Upper lobe of left lung (tissue), 6 donors: ENCODE measurements around the gene PCDHAC2. TPM values are rescaled to one million over a fixed set of nuclear protein-coding genes. Genes with fewer than 3 reads are reported as not detected.

ENCODE experiments used
- ATAC-seq, 2 donors: fragments of 200-7000 bp; cut with Tn5 transposase; one replicate each; pipeline ENCODE4 v1.9.1; 2022; ENCODE audit warnings: mild to moderate bottlenecking in 2 of 2, moderate library complexity in 2 of 2; ENCODE audit not compliant: low FRiP score in 2 of 2
- DNase-seq, 2 donors: peaks; one replicate each; pipeline ENCODE4 v3.0.0-alpha.2; 2019 to 2020
- H3K27ac ChIP-seq, 4 donors: fragments of 200-600 bp; sonication (generic); one replicate each; pipeline ENCODE4 v1.5.1; 2016 to 2019
- H3K27me3 ChIP-seq, 4 donors: fragments of 200-600 bp; sonication (generic); one replicate each; pipeline ENCODE4 v1.5.1; 2017 to 2019
- H3K36me3 ChIP-seq, 4 donors: fragments of 200-600 bp; sonication (generic); one replicate each; pipeline ENCODE4 v1.5.1; 2016 to 2019
- H3K4me1 ChIP-seq, 4 donors: fragments of 200-600 bp; sonication (generic); one replicate each; pipeline ENCODE4 v1.5.1; 2018 to 2019
- H3K4me3 ChIP-seq, 4 donors: fragments of 200-600 bp; sonication (generic); one replicate each; pipeline ENCODE4 v1.5.1; 2017 to 2019; ENCODE audit warnings: mild to moderate bottlenecking in 2 of 4, moderate library complexity in 1 of 4
- H3K9me3 ChIP-seq, 4 donors: fragments of 200-600 bp; sonication (generic); one replicate each; pipeline ENCODE4 v1.5.1; 2018 to 2019
- CTCF ChIP-seq, 6 experiments: fragments of 450-650 bp in 4 of 6; fragments of 200-600 bp in 2 of 6; sonication (generic) in 2 of 6; IDR thresholded peaks; one replicate each; pipeline ENCODE4 v1.5.1; 2016 to 2019; ENCODE audit warnings: antibody characterized with exemption in 6 of 6
- EP300 ChIP-seq, 4 donors: sonication (generic); formaldehyde crosslinking; IDR thresholded peaks; one replicate each; pipeline ENCODE4 v1.5.1; 2017; ENCODE audit warnings: antibody characterized with exemption in 4 of 4, control low read depth in 2 of 4
- POLR2A ChIP-seq, 4 donors: fragments of 450-650 bp; IDR thresholded peaks; one replicate each; pipeline ENCODE4 v1.5.1; 2016 to 2017; ENCODE audit warnings: antibody characterized with exemption in 4 of 4, mild to moderate bottlenecking in 2 of 4
- POLR2AphosphoS5 ChIP-seq, 2 donors: sonication (generic); formaldehyde crosslinking; IDR thresholded peaks; one replicate each; pipeline ENCODE4 v1.5.1; 2017; ENCODE audit warnings: antibody characterized with exemption in 2 of 2
- WGBS, 2 donors: methylation state at CpG; one replicate each; pipeline ENCODE4 v1.1.5; 2017 to 2018; 5-methylcytosine and 5-hydroxymethylcytosine counted together
- small RNA-seq, 4 donors: library from RNA; depleted of rRNA; stranded (forward); fragments of <200 nt; gene quantifications; one replicate each; pipeline ENCODE3, GENCODE V24; 2016
- total RNA-seq, 6 donors: library from RNA; depleted of rRNA in 4 of 6; stranded (reverse); fragments of >200 nt in 4 of 6; gene quantifications; one replicate each; pipeline versions ENCODE4 v1.1.0 to v1.2.1, GENCODE V29; 2016 to 2021
- donor health status: DM: no; HTN: no; CAD: no; lungs with moderate emphysema.
- donor health status: DM: no; HTN: yes; CAD: no; lungs with severe emphysema.

PCDHAC2 gene
- total RNA-seq, 6 donors from 2014 or later, result 5.4 to 23.0 (median 10.6) TPM

- Histone ChIP-seq H3K9me3 (no peaks in the 10 kb centered on the region), H3K4me3 (no peak overlapping the region), H3K36me3 (no peaks in the 10 kb centered on the region), H3K27ac (no peak overlapping the region), H3K4me1 (peaks cover 0 to 12% (median 3%) of the 10 kb centered on the region in 4 donors), H3K27me3 (no peaks in the 10 kb centered on the region)
- ATAC-seq (no peak), DNase-seq (no peak)
- TF ChIP-seq CTCF (IDR thresholded peaks at IDR 0.05), result no peak
- no peak for TF ChIP-seq POLR2AphosphoS5 (IDR thresholded peaks at IDR 0.05)
- no peak for TF ChIP-seq EP300 (IDR thresholded peaks at IDR 0.05)
- no peak for TF ChIP-seq POLR2A (IDR thresholded peaks at IDR 0.05)
These were observed 41.5 kb downstream of the PCDHAC2 start for GRCh38 chr5:141007791-141008190.

DNA sequence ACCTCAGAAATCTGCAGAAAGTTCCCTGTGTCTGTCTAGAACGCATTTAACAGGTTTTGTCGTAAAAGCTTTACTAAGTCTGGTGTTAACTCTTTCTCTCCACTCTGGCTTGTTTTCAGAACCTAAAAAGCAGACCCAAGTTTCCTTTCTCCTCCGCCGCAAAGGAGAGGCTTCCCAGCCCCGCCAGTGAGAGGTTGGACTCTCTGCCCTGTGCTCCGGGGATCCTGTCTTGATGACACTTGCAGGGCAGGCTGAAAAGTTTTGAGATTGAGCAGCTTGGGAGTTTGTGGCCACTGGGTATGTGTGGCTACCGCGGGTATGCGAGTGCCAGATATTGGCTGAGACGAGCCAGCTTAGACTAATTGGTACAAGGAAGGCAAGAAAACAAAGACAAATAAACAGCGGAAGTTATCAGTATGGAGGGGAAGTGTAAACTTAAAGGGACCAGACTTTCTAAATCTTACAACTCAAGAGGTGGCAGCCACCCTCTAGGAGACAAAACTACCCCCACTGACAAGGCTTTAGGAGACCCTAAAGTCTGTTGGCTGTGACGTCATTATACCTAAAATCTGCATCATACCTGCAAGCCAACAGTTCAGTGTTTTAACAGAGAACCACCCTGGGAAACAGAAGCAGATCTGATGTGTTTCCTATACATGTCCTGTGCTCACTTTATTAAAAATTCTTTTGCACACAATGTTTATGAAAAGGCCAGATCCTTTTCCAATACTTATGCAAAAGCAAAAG lies 43.9 kb downstream of the PCDHAC2 start:
- ATAC-seq (no peak), DNase-seq (no peak)
- 52 to 53% methylated on average over 12 of the region's 12 CpGs for WGBS, 2 donors
- no peaks in the 10 kb centered on the region for H3K4me1 ChIP-seq
- H3K36me3 ChIP-seq, result no peaks in the 10 kb centered on the region
- H3K27ac ChIP-seq, result no peak overlapping the region
- no peaks in the 10 kb centered on the region for H3K27me3 ChIP-seq
- TF ChIP-seq CTCF (IDR thresholded peaks at IDR 0.05), result no peak
- no peak for TF ChIP-seq POLR2A (IDR thresholded peaks at IDR 0.05)
- no peak for TF ChIP-seq EP300 (IDR thresholded peaks at IDR 0.05)
- TF ChIP-seq POLR2AphosphoS5 (IDR thresholded peaks at IDR 0.05), result no peak
- no peak overlapping the region for H3K4me3 ChIP-seq
- no peaks in the 10 kb centered on the region for H3K9me3 ChIP-seq

DNA sequence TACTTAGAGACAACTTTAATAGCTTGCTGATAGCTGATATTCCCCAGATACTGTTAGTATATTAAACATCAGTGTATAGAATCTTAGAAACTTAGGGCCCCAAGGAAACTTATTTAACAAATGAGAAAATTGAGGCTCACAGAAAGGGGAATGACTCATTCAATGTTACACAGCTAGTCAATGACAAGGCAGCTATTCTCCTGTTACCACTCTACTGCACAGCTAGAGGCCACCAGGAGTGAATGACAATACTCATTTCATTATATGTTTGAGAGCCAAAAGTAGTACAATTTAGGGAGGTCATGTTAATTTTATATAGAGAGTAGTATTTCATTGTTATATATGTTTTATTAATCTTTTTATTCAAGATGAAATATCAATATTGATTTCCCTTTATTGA lies 51.7 kb downstream of the PCDHAC2 start:
- DNase-seq, result no peak
- H3K27ac ChIP-seq, result no peak overlapping the region

More for the DNA sequence above, 51.7 kb downstream of the PCDHAC2 start:
- no peak overlapping the region for H3K4me3 ChIP-seq
- ATAC-seq, result no peak
- H3K36me3 ChIP-seq, result no peaks in the 10 kb centered on the region
- no peaks in the 10 kb centered on the region for H3K27me3 ChIP-seq
- no peaks in the 10 kb centered on the region for H3K9me3 ChIP-seq
- H3K4me1 ChIP-seq, result no peaks in the 10 kb centered on the region
- TF ChIP-seq POLR2A (IDR thresholded peaks at IDR 0.05), result no peak
- no peak for TF ChIP-seq CTCF (IDR thresholded peaks at IDR 0.05)
- no peak for TF ChIP-seq POLR2AphosphoS5 (IDR thresholded peaks at IDR 0.05)
- no peak for TF ChIP-seq EP300 (IDR thresholded peaks at IDR 0.05)

Small RNA genes within 50 kb of the gene (small RNA-seq; reads per million reads assigned to genes)
- gene AC010223.1, result 0 reads per million in 4 donors

Other genes starting within 250 kb of the PCDHAC2 start
- gene PCDHA1, start 180.3 kb upstream of the PCDHAC2 start, total RNA-seq, result under 1 TPM in 1 of 6 donors, not detected in 5; 0.13 TPM
- under 1 TPM in 3 of 6 donors, not detected in 3; 0.13 to 0.78 (median 0.30) TPM for gene PCDHA2, start 171.6 kb upstream of the PCDHAC2 start, total RNA-seq
- gene PCDHA3, start 165.4 kb upstream of the PCDHAC2 start, total RNA-seq, result 1 to 10 TPM in 4 of 6 donors, under 1 TPM in 2; 0.61 to 1.6 (median 1.0) TPM
- gene PCDHA4, start 159.4 kb upstream of the PCDHAC2 start, total RNA-seq, result 1 to 10 TPM; 1.4 to 4.2 (median 2.0) TPM
- 1 to 10 TPM in 3 of 6 donors, under 1 TPM in 3; 0.15 to 1.4 (median 0.72) TPM for gene PCDHA5, start 144.9 kb upstream of the PCDHAC2 start, total RNA-seq
- gene PCDHA6, start 138.5 kb upstream of the PCDHAC2 start, total RNA-seq, result 1 to 10 TPM in 2 of 6 donors, under 1 TPM in 4; 0.44 to 2.1 (median 0.63) TPM
- gene PCDHA7, start 132.2 kb upstream of the PCDHAC2 start, total RNA-seq, result 1 to 10 TPM in 1 of 6 donors, under 1 TPM in 5; 0.46 to 3.1 (median 0.57) TPM
- gene PCDHA8, start 125.3 kb upstream of the PCDHAC2 start, total RNA-seq, result 1 to 10 TPM in 2 of 6 donors, under 1 TPM in 4; 0.23 to 2.1 (median 0.55) TPM
- gene PCDHA9, start 118.1 kb upstream of the PCDHAC2 start, total RNA-seq, result 1 to 10 TPM in 2 of 6 donors, under 1 TPM in 4; 0.11 to 1.2 (median 0.28) TPM
- gene PCDHA10, start 110.6 kb upstream of the PCDHAC2 start, total RNA-seq, result 1 to 10 TPM in 5 of 6 donors, under 1 TPM in 1; 0.30 to 7.6 (median 2.2) TPM
- gene PCDHA11, start 97.5 kb upstream of the PCDHAC2 start, total RNA-seq, result 1 to 10 TPM in 4 of 6 donors, under 1 TPM in 2; 0.61 to 5.2 (median 1.9) TPM
- 10 to 100 TPM in 2 of 6 donors, 1 to 10 TPM in 4; 3.3 to 12.1 (median 7.3) TPM for gene PCDHA12, start 91.2 kb upstream of the PCDHAC2 start, total RNA-seq
- 1 to 10 TPM in 4 of 6 donors, under 1 TPM in 2; 0.44 to 5.2 (median 1.2) TPM for gene PCDHA13, start 84.4 kb upstream of the PCDHAC2 start, total RNA-seq
- gene PCDHAC1, start 40.2 kb upstream of the PCDHAC2 start, total RNA-seq, result 1 to 10 TPM; 3.9 to 7.6 (median 5.9) TPM
- gene PCDHB1, start 84.9 kb downstream of the PCDHAC2 start, total RNA-seq, result 1 to 10 TPM in 1 of 6 donors, under 1 TPM in 5; 0.09 to 1.0 (median 0.19) TPM
- gene PCDHB2, start 128.1 kb downstream of the PCDHAC2 start, total RNA-seq, result 1 to 10 TPM in 5 of 6 donors, under 1 TPM in 1; 0.79 to 9.2 (median 3.7) TPM
- 1 to 10 TPM in 5 of 6 donors, under 1 TPM in 1; 0.39 to 4.2 (median 1.7) TPM for gene PCDHB3, start 134.0 kb downstream of the PCDHAC2 start, total RNA-seq
- 1 to 10 TPM in 5 of 6 donors, under 1 TPM in 1; 0.49 to 2.9 (median 2.4) TPM for gene PCDHB4, start 155.3 kb downstream of the PCDHAC2 start, total RNA-seq
- 10 to 100 TPM in 1 of 6 donors, 1 to 10 TPM in 5; 1.8 to 22.4 (median 2.2) TPM for gene PCDHB5, start 168.7 kb downstream of the PCDHAC2 start, total RNA-seq
- gene PCDHB6, start 183.6 kb downstream of the PCDHAC2 start, total RNA-seq, result 1 to 10 TPM in 1 of 6 donors, under 1 TPM in 4, not detected in 1; 0.46 to 1.0 (median 0.77) TPM
- gene PCDHB7, start 206.2 kb downstream of the PCDHAC2 start, total RNA-seq, result 1 to 10 TPM in 5 of 6 donors, under 1 TPM in 1; 0.30 to 2.9 (median 1.8) TPM
- 1 to 10 TPM in 1 of 6 donors, under 1 TPM in 3, not detected in 2; 0.83 to 2.1 (median 0.96) TPM for gene PCDHB8, start 211.3 kb downstream of the PCDHAC2 start, total RNA-seq
- gene PCDHB16, start 215.9 kb downstream of the PCDHAC2 start, total RNA-seq, result 1 to 10 TPM; 1.6 to 4.9 (median 2.1) TPM
- 1 to 10 TPM in 4 of 6 donors, under 1 TPM in 2; 0.63 to 3.1 (median 1.2) TPM for gene PCDHB9, start 220.7 kb downstream of the PCDHAC2 start, total RNA-seq
- gene PCDHB10, start 225.9 kb downstream of the PCDHAC2 start, total RNA-seq, result 1 to 10 TPM; 1.0 to 2.2 (median 1.6) TPM
- gene PCDHB11, start 233.2 kb downstream of the PCDHAC2 start, total RNA-seq, result 1 to 10 TPM in 5 of 6 donors, under 1 TPM in 1; 0.78 to 3.4 (median 1.5) TPM
- gene PCDHB12, start 242.2 kb downstream of the PCDHAC2 start, total RNA-seq, result 1 to 10 TPM in 4 of 6 donors, under 1 TPM in 2; 0.39 to 6.3 (median 1.8) TPM
- 1 to 10 TPM; 1.2 to 3.1 (median 2.1) TPM for gene PCDHB13, start 247.4 kb downstream of the PCDHAC2 start, total RNA-seq